ENCODE data around the gene CENPP. TPM values are rescaled to one million over a fixed set of nuclear protein-coding genes. Genes with fewer than 3 reads are reported as not detected.

Gene CENPP
- total RNA-seq, 1 experiment from 2014 or later: 14.3 TPM

DNA sequence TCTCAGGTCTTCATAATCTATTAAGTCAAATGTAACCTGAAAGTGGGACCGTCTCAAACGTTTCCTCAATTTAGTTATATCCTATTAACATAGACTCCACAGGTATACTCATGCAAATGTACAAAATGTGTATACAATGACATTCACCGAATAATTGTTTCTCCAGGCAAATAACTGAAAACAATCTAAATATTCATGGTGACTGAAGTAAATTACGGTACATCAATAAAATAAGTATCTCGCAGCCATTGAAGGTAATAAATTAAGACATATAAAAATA lies 32.7 kb upstream of the CENPP start:
- no peak for DNase-seq (ENCODE audit: low spot score)
- ChIA-PET POLR2A (no interaction called here), CTCF (no interaction called here)
- Mint-ChIP-seq H3K9me3 (no peaks in the 10 kb centered on the region), H3K36me3 (peaks cover 47% of the 10 kb centered on the region), H3K4me3 (peak overlapping the region; percentile 98), H3K27ac (peak overlapping the region; percentile 69), H3K4me1 (peaks cover 16% of the 10 kb centered on the region), H3K27me3 (ENCODE audit: low read depth) (no peaks in the 10 kb centered on the region)
- TF ChIP-seq CREB1 (CRISPR knock-in tag; IDR thresholded peaks at IDR 0.05) (no peak), SOX15 (CRISPR knock-in tag; IDR thresholded peaks at IDR 0.05) (no peak), ETV6 (CRISPR knock-in tag; IDR thresholded peaks at IDR 0.05) (no peak), FOXK1 (CRISPR knock-in tag; IDR thresholded peaks at IDR 0.05) (no peak)
- no peak for ATAC-seq

DNA sequence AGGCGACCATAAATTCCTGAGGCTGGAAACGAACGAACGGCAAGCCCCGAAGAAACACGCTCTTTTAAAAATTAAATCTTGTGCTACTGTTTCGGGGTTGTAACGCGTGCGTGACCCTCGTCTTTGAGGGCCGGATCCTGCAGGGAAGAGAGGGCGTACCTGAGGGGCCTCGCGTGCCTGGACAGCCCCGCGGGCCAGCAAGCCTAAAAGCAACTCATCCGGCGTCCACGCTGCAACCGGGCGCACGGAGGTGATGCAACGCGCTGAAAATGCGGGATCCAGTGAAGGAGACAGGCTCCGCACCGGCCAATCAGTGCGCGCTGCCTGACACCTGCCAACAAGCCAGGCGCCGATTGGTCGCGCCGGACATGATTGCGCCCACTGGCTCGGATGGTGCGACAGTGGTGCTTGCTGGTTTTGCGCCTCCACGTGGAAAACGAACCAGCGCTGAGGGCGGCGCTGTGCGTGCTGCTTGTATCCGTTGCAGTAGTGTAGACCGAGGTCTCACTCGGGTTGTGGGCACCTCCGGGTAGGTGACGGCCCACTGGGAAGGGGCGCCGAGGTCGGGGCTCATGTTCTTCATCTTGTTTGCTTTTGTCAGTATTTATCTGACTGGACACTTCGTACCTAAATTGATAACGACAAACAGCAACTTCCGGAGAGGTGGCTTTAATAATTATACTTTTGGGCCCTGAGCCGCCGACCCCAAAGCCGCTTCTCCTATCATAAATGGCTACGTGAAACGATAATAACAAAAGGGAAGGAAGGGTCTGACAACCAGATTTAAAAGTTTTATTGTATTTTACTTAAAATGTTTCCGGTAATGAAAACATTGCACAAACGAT lies 32.1 kb upstream of the CENPP start, which contains the start of gene IARS1:
Gene IARS1, minus strand, starts transcription at position 246 of the 845 bp plus-strand sequence. CDS start 4,278 bp downstream, outside the sequence.
- no peaks in the 10 kb centered on the region for H3K27me3 Mint-ChIP-seq (ENCODE audit: low read depth)
- DNase-seq (ENCODE audit: low spot score) (peak; percentile 99), ATAC-seq (peak; percentile 94)
- H3K4me3 Mint-ChIP-seq: peak within 1 kb of the TSS; percentile 98
- POLR2A ChIA-PET: no interaction called here
- H3K36me3 Mint-ChIP-seq: peaks cover 46% of the 10 kb centered on the region
- H3K9me3 Mint-ChIP-seq: no peaks in the 10 kb centered on the region
- H3K4me1 Mint-ChIP-seq: peaks cover 16% of the 10 kb centered on the region
- H3K27ac Mint-ChIP-seq: peak within 1 kb of the TSS; percentile 100
- CTCF ChIA-PET: no interaction called here
- TF ChIP-seq, protein P1, sequence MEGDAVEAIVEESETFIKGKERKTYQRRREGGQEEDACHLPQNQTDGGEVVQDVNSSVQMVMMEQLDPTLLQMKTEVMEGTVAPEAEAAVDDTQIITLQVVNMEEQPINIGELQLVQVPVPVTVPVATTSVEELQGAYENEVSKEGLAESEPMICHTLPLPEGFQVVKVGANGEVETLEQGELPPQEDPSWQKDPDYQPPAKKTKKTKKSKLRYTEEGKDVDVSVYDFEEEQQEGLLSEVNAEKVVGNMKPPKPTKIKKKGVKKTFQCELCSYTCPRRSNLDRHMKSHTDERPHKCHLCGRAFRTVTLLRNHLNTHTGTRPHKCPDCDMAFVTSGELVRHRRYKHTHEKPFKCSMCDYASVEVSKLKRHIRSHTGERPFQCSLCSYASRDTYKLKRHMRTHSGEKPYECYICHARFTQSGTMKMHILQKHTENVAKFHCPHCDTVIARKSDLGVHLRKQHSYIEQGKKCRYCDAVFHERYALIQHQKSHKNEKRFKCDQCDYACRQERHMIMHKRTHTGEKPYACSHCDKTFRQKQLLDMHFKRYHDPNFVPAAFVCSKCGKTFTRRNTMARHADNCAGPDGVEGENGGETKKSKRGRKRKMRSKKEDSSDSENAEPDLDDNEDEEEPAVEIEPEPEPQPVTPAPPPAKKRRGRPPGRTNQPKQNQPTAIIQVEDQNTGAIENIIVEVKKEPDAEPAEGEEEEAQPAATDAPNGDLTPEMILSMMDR (IDR thresholded peaks at IDR 0.05): no peak
- TF ChIP-seq, protein P2, sequence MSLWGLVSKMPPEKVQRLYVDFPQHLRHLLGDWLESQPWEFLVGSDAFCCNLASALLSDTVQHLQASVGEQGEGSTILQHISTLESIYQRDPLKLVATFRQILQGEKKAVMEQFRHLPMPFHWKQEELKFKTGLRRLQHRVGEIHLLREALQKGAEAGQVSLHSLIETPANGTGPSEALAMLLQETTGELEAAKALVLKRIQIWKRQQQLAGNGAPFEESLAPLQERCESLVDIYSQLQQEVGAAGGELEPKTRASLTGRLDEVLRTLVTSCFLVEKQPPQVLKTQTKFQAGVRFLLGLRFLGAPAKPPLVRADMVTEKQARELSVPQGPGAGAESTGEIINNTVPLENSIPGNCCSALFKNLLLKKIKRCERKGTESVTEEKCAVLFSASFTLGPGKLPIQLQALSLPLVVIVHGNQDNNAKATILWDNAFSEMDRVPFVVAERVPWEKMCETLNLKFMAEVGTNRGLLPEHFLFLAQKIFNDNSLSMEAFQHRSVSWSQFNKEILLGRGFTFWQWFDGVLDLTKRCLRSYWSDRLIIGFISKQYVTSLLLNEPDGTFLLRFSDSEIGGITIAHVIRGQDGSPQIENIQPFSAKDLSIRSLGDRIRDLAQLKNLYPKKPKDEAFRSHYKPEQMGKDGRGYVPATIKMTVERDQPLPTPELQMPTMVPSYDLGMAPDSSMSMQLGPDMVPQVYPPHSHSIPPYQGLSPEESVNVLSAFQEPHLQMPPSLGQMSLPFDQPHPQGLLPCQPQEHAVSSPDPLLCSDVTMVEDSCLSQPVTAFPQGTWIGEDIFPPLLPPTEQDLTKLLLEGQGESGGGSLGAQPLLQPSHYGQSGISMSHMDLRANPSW (CRISPR knock-in tag; conservative IDR thresholded peaks at IDR 0.05; ENCODE audit: low read depth): no peak
- TF ChIP-seq, protein P3, sequence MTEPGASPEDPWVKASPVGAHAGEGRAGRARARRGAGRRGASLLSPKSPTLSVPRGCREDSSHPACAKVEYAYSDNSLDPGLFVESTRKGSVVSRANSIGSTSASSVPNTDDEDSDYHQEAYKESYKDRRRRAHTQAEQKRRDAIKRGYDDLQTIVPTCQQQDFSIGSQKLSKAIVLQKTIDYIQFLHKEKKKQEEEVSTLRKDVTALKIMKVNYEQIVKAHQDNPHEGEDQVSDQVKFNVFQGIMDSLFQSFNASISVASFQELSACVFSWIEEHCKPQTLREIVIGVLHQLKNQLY (CRISPR knock-in tag; IDR thresholded peaks at IDR 0.05): no peak
- TF ChIP-seq NFYB (CRISPR knock-in tag; conservative IDR thresholded peaks at IDR 0.05; ENCODE audit: low read depth) (peak; percentile 100), ZNF317 (CRISPR knock-in tag; IDR thresholded peaks at IDR 0.05; ENCODE audit: borderline replicate concordance, low read depth) (no peak), ZNF121 (CRISPR knock-in tag; IDR thresholded peaks at IDR 0.05) (no peak), CREB1 (CRISPR knock-in tag; IDR thresholded peaks at IDR 0.05) (peak; percentile 20; the same call in 1 of the 2 replicates), ESRRA (CRISPR knock-in tag; IDR thresholded peaks at IDR 0.05; ENCODE audit: borderline replicate concordance) (peak; percentile 78; the same call in 1 of the 2 replicates), FOXP1 (CRISPR knock-in tag; IDR thresholded peaks at IDR 0.05; ENCODE audit: borderline replicate concordance) (peak; percentile 89), ZNF423 (CRISPR knock-in tag; IDR thresholded peaks at IDR 0.05) (no peak)
- TF ChIP-seq, protein P4, sequence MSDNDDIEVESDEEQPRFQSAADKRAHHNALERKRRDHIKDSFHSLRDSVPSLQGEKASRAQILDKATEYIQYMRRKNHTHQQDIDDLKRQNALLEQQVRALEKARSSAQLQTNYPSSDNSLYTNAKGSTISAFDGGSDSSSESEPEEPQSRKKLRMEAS (CRISPR knock-in tag; IDR thresholded peaks at IDR 0.05): peak; percentile 100
- TF ChIP-seq, protein P5, sequence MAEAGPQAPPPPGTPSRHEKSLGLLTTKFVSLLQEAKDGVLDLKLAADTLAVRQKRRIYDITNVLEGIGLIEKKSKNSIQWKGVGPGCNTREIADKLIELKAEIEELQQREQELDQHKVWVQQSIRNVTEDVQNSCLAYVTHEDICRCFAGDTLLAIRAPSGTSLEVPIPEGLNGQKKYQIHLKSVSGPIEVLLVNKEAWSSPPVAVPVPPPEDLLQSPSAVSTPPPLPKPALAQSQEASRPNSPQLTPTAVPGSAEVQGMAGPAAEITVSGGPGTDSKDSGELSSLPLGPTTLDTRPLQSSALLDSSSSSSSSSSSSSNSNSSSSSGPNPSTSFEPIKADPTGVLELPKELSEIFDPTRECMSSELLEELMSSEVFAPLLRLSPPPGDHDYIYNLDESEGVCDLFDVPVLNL (CRISPR knock-in tag; IDR thresholded peaks at IDR 0.05; ENCODE audit: borderline replicate concordance, low read depth): no peak
- TF ChIP-seq, protein P6, sequence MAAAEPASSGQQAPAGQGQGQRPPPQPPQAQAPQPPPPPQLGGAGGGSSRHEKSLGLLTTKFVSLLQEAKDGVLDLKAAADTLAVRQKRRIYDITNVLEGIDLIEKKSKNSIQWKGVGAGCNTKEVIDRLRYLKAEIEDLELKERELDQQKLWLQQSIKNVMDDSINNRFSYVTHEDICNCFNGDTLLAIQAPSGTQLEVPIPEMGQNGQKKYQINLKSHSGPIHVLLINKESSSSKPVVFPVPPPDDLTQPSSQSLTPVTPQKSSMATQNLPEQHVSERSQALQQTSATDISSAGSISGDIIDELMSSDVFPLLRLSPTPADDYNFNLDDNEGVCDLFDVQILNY (CRISPR knock-in tag; IDR thresholded peaks at IDR 0.05): peak; percentile 69; the same call in 1 of the 2 replicates
- TF ChIP-seq, protein P7, sequence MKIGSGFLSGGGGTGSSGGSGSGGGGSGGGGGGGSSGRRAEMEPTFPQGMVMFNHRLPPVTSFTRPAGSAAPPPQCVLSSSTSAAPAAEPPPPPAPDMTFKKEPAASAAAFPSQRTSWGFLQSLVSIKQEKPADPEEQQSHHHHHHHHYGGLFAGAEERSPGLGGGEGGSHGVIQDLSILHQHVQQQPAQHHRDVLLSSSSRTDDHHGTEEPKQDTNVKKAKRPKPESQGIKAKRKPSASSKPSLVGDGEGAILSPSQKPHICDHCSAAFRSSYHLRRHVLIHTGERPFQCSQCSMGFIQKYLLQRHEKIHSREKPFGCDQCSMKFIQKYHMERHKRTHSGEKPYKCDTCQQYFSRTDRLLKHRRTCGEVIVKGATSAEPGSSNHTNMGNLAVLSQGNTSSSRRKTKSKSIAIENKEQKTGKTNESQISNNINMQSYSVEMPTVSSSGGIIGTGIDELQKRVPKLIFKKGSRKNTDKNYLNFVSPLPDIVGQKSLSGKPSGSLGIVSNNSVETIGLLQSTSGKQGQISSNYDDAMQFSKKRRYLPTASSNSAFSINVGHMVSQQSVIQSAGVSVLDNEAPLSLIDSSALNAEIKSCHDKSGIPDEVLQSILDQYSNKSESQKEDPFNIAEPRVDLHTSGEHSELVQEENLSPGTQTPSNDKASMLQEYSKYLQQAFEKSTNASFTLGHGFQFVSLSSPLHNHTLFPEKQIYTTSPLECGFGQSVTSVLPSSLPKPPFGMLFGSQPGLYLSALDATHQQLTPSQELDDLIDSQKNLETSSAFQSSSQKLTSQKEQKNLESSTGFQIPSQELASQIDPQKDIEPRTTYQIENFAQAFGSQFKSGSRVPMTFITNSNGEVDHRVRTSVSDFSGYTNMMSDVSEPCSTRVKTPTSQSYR (CRISPR knock-in tag; IDR thresholded peaks at IDR 0.05): no peak
- TF ChIP-seq, protein P8, sequence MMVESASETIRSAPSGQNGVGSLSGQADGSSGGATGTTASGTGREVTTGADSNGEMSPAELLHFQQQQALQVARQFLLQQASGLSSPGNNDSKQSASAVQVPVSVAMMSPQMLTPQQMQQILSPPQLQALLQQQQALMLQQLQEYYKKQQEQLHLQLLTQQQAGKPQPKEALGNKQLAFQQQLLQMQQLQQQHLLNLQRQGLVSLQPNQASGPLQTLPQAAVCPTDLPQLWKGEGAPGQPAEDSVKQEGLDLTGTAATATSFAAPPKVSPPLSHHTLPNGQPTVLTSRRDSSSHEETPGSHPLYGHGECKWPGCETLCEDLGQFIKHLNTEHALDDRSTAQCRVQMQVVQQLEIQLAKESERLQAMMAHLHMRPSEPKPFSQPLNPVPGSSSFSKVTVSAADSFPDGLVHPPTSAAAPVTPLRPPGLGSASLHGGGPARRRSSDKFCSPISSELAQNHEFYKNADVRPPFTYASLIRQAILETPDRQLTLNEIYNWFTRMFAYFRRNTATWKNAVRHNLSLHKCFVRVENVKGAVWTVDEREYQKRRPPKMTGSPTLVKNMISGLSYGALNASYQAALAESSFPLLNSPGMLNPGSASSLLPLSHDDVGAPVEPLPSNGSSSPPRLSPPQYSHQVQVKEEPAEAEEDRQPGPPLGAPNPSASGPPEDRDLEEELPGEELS (CRISPR knock-in tag; IDR thresholded peaks at IDR 0.05): peak; percentile 83
- TF ChIP-seq, protein P9, sequence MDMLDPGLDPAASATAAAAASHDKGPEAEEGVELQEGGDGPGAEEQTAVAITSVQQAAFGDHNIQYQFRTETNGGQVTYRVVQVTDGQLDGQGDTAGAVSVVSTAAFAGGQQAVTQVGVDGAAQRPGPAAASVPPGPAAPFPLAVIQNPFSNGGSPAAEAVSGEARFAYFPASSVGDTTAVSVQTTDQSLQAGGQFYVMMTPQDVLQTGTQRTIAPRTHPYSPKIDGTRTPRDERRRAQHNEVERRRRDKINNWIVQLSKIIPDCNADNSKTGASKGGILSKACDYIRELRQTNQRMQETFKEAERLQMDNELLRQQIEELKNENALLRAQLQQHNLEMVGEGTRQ (CRISPR knock-in tag; IDR thresholded peaks at IDR 0.05): peak; percentile 74
